Hepatocyte (in vitro differentiated cells): ENCODE data around the gene SERPINA4.
A peak's percentile ranks its signal among the peaks of the same experiment; 100 is the strongest.

Experiments used
- CTCF ChIP-seq: fragments of 200-600 bp; sonication (generic); IDR thresholded peaks from 2 replicates; pipeline ENCODE4 v1.5.1; 2016; ENCODE audit warnings: antibody characterized with exemption, mild to moderate bottlenecking; ENCODE audit not compliant: poor library complexity
- EZH2 ChIP-seq: fragments of 200-600 bp; sonication (generic); IDR thresholded peaks from 2 replicates; pipeline ENCODE4 v1.6.1; 2016; ENCODE audit warnings: antibody characterized with exemption, mild to moderate bottlenecking, borderline replicate concordance
- EZH2phosphoT487 ChIP-seq: fragments of 200-600 bp; sonication (generic); IDR thresholded peaks from one replicate; pipeline ENCODE4 v1.6.1; 2018; ENCODE audit warnings: antibody characterized with exemption, mild to moderate bottlenecking, low read depth, moderate library complexity; ENCODE audit not compliant: unreplicated experiment, severe bottlenecking

GRCh38 chr14:94548999-94549985, 11.9 kb upstream of the SERPINA4 start:
- peak; percentile 88 for TF ChIP-seq CTCF
- no peak for TF ChIP-seq EZH2phosphoT487
- no peak for TF ChIP-seq EZH2
